Iris pigment epithelial cell (primary cell): Measurements from ENCODE around the gene ATP6V1G2.

Source experiments
- DNase-seq: peaks from one replicate; pipeline ENCODE4 v3.0.0-alpha.2; 2011; ENCODE audit warnings: low read depth

The ATP6V1G2 gene

DNA sequence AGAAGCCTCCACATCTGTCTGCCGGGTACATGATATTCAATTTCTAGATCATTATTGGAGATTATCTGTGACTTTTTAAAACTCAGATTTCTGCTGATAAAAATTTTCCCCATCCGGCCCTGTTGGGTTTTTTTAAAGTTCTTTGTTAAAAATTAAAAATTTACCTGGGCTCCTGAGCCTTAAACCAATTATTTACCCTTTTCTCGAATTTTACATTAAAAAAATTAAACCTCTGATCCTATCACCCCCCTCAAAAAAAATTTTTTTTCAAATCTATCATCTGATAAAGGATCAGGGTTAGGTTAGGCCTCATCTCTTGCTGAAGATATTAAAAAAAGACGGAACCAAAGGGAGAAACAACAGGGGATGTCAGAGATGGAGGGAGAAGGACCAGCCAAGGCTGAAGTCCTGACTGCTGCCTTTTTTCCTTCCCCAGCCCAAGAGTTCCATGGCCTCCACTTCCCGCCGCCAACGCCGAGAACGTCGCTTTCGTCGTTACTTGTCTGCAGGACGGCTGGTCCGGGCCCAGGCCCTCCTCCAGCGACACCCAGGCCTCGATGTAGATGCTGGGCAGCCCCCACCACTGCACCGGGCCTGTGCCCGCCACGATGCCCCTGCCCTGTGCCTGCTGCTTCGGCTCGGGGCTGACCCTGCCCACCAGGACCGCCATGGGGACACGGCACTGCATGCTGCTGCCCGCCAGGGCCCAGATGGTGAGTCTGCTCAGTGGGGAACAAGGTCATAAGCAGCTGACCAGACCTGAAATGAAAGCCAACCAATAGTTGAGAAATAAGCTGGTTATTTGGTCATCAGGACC lies 1.5 kb upstream of the ATP6V1G2 start:
- no peak for DNase-seq

DNA sequence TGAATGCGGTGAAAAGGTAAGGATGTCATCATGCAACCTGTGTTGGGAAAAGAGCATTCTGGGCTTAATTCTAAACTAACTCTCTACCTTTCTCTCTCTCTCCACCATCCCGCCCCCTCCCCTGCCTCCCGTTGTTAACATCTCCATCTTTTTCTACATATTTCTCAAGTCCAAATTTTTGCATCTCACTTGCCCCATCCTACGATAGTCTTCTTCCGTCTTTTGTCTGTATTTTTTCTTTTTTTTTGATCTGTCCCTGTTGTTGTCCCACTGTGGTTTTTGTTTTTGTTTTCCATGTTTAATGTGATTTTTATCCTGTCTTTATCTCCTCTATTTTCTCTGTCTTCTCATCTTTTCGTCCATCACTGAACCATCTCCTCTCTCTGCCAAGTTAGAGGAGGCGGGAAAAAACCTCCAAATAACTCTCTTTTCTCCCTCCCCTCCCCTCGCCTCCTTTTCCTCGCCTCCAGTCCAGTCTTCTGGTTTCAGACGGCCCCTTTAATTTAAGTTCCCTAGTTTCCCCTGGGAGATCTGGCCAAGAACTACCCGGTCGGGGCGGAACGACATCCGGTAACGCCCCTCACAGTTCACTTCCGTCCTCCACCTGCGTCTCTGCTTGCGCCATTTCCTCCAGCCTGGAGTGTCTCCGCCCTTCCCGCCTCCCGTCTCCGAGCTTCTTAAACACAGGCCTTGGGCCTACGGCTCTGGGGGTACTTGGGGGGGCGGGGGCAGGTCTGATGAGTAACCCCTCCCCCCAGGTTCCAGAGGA lies 734 bp upstream of the ATP6V1G2 start, which contains the start of gene NFKBIL1:
NFKBIL1 (plus strand) TSS at position 651 of the 769 bp plus-strand sequence; CDS start at position 738, 87 bp downstream.
- peak; percentile 97 for DNase-seq

- DNase-seq = no peak
Measured at GRCh38 chr6:31545291-31545690, 1.1 kb downstream of the ATP6V1G2 start.

DNA sequence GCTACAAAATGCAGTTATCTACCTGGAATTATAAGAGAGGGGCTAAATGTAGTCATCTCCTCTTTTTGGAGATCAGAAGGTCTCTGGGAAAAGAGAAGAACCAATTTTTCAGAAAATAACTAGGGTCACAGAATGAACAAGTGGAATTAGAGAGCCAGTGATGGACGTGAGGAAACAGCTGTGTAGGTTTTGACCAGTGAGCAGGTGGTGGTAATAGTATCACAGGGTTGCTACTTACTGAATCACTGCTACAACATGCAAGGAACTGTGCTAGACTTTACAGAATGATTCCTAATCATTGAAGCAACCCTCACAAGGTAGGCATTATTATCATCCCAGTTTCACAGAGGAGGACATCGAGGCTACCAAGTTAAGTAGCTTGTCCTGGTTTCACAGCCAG lies 1.7 kb downstream of the ATP6V1G2 start:
- DNase-seq = no peak

- DNase-seq = no peak
Measured at GRCh38 chr6:31543639-31544038, 2.8 kb downstream of the ATP6V1G2 start.

DNA sequence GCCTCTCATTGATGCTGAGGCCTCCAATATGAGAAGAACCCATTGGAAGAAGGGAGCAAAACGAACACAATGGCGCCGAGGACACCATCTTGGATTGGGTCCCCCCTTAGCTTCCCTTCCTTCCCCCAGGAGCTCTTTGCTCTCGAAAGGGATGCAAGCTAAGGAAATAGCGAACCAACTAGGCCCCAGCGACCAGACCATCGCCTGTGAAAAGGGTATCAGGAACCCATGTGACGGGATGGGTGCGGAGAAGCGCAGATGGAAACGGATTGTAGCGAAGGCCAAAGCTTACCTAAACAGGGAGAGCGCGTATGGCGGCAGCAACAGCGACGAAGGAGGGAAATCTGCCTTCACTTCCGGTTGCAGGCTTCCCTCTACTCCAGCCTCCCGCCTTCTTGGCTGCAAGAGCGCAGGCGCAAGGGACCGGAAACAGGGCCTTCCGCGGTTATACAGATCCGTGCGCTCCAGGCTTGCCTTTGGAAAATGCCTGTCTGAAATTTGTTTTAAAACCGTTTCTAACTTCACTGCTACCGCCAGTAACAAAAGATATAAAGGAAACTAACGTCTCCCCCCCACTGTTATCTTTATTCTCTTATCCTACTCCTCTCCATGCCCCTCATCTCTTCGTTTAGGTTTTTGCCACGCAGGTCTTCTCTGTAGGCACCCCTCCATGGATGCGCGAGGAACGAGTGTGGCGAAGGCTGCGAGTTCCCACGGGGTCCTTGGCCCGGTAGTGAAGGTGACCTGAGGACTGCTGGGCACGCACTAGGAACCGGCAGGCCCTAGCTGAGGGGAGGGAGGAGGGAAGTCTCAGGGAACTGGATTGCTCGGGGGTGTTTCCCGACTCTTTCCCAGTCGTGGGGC lies 4.5 kb downstream of the ATP6V1G2 start, which contains the start of gene DDX39B:
DDX39B (minus strand) TSS at position 346 of the 864 bp plus-strand sequence. CDS start 1,471 bp downstream, outside the sequence.
- peak; percentile 97 for DNase-seq

GRCh38 chr6:31541059-31541657 lies 5.2 kb downstream of the ATP6V1G2 start:
- peak; percentile 71 for DNase-seq

GRCh38 chr6:31540640-31541039 lies 5.8 kb downstream of the ATP6V1G2 start:
- no peak for DNase-seq

- no peak for DNase-seq
Measured at GRCh38 chr6:31538805-31539400, 7.5 kb downstream of the ATP6V1G2 start.

- no peak for DNase-seq
Measured at GRCh38 chr6:31535538-31536324, 10.7 kb downstream of the ATP6V1G2 start.

GRCh38 chr6:31534521-31535040 lies 11.8 kb downstream of the ATP6V1G2 start:
- no peak for DNase-seq

- no peak for DNase-seq
Measured at GRCh38 chr6:31534011-31534410, 12.4 kb downstream of the ATP6V1G2 start.

- DNase-seq = no peak
Measured at GRCh38 chr6:31533455-31533841, 13.0 kb downstream of the ATP6V1G2 start.

DNA sequence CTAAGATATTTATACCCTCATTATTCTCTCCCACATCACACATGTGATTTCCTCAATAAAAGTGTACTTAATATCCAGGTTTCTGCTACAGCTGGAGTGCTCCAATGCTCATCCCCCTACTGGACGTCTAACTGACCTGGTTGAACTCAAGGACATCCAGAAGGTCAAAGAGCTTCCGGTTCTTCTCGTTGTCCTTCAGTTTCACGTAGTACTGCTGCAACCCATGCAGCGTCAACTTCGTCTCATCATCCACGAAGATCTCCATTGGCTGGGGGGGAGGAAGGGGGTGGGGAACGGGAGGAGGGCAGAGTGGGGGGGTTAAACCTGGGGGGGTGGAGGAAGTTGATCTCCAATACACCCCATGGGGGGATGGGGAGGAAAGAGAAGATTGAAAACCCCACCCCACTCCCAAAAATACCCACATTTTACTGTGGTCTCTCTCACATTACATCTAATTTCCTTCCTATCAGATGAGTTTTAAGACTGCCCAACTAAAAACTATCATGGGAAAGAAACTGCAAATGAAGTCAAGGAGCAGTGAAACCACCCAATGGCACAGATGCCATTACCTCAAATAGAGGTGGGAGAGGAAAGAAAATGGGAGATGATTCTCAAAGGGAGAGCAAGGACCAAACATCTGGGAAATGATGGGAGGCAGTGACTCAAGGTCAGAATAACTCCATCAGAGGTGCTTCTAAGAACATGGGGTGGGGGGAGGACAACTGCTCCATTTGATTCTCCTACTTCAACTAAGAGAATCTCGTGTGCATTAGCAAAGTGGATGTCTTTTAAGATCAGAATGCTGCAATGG lies 13.6 kb downstream of the ATP6V1G2 start:
- DNase-seq = no peak

- no peak for DNase-seq
Measured at GRCh38 chr6:31531771-31532643, 14.4 kb downstream of the ATP6V1G2 start.

DNA sequence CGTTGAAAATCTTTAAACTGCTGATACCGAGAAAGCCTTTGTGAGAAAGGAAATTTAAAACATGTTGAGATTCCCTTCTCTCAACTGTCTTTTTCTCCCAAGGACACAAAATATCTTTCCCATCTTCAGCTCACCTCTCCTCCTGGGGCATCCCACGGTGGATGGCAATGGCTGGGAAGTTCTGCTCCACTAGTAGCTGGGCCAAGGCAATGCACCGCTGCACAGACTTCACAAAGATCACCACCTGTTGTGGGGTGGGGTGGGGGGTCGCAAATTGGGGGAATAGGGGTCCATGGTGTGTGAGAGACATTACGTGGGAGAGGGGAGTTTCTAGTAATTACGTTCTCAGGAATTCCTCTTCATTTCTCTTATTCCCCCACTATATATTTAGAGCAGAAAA lies 15.2 kb downstream of the ATP6V1G2 start:
- DNase-seq = no peak

DNA sequence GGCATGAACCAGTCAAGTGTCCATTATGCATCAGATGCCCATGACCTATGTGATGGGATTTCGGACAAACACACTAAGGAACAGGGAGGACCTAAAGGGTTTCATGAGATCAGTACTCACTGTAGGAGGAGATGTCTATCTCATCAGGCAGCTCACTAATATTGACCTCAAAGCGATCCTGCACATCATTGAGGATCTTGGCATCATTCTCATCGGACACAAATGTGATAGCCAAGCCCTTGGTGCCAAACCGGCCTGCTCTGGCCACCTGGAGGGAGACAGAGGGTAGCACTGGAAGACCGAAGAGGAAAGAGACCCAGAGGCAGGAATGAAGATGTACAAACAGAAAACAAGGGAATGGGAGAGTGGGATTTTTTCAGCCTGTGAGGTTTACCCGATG lies 15.7 kb downstream of the ATP6V1G2 start:
- no peak for DNase-seq
